Endodermal cell (in vitro differentiated cells): ENCODE results near the gene SPTY2D1. TPM values are rescaled to one million over a fixed set of nuclear protein-coding genes. Genes with fewer than 3 reads are reported as not detected.

Experiments
- DNase-seq: peaks from one replicate; pipeline ENCODE4 v3.0.0-alpha.2; 2017
- H3K27ac ChIP-seq: 2 replicates; pipeline ENCODE4 v1.5.1; 2013; ENCODE audit warnings: mild to moderate bottlenecking, low read depth, low read length, moderate library complexity
- H3K27me3 ChIP-seq: 2 replicates; pipeline ENCODE4 v1.6.1; 2013; ENCODE audit warnings: mild to moderate bottlenecking, low read length, moderate library complexity; ENCODE audit not compliant: insufficient read depth, control insufficient read depth, poor library complexity, severe bottlenecking
- H3K36me3 ChIP-seq: 2 replicates; pipeline ENCODE4 v1.7.0; 2013; ENCODE audit warnings: mild to moderate bottlenecking, low read length, moderate library complexity; ENCODE audit not compliant: control insufficient read depth, insufficient read depth
- H3K4me1 ChIP-seq: one replicate; pipeline ENCODE4 v1.7.0; 2013; ENCODE audit warnings: low read length; ENCODE audit not compliant: control insufficient read depth, insufficient read depth
- H3K4me3 ChIP-seq: 2 replicates; pipeline ENCODE4 v1.5.1; 2013; ENCODE audit warnings: mild to moderate bottlenecking, low read length, moderate library complexity
- H3K9ac ChIP-seq: 2 replicates; pipeline ENCODE4 v1.6.1; 2013; ENCODE audit warnings: mild to moderate bottlenecking, low read length, moderate library complexity; ENCODE audit not compliant: poor library complexity, severe bottlenecking; ENCODE audit errors: extremely low read depth
- H3K9me3 ChIP-seq: 2 replicates; pipeline ENCODE4 v1.6.1; 2013; ENCODE audit warnings: mild to moderate bottlenecking, low read length, moderate library complexity; ENCODE audit not compliant: control insufficient read depth
- H3K27ac Mint-ChIP-seq: 2 replicates; pipeline ENCODE4 v1.8.0; 2020; ENCODE audit warnings: mixed read lengths
- H3K27me3 Mint-ChIP-seq: 2 replicates; pipeline ENCODE4 v1.8.0; 2021; ENCODE audit warnings: mild to moderate bottlenecking, mixed read lengths; ENCODE audit not compliant: insufficient read depth
- H3K36me3 Mint-ChIP-seq: 2 replicates; pipeline ENCODE4 v1.8.0; 2020; ENCODE audit warnings: low read depth, mixed read lengths
- H3K4me1 Mint-ChIP-seq: 2 replicates; pipeline ENCODE4 v1.8.0; 2020; ENCODE audit warnings: mixed read lengths
- H3K4me3 Mint-ChIP-seq: 2 replicates; pipeline ENCODE4 v1.8.0; 2020; ENCODE audit warnings: mild to moderate bottlenecking, moderate library complexity, mixed read lengths
- H3K9me3 Mint-ChIP-seq: 2 replicates; pipeline ENCODE4 v1.8.0; 2020; ENCODE audit warnings: mild to moderate bottlenecking, mixed read lengths
- CTCF ChIP-seq: fragments of 200-600 bp; sonication (generic); conservative IDR thresholded peaks from 2 replicates; pipeline ENCODE4 v1.5.0; 2021; ENCODE audit warnings: antibody characterized with exemption, mild to moderate bottlenecking
- WGBS, 2 experiments: methylation state at CpG; one replicate each; pipeline versions ENCODE4 v1.1.5 to v1.1.7; 2013; ENCODE audit warnings: missing lambda C conversion rate in 2 of 2, mixed read lengths in 1 of 2; ENCODE audit not compliant: insufficient coverage in 1 of 2, insufficient read length in 1 of 2; 5-methylcytosine and 5-hydroxymethylcytosine counted together
- total RNA-seq, 2 donors: library from RNA; stranded (reverse); fragmentation: NEBNext Ultra II Directional in 1 of 2; extraction: Animal tissue kit (Norgen Biotek cat#: 25700) in 1 of 2; gene quantifications; 2 replicates in 1 of 2; 3 replicates in 1 of 2; pipeline ENCODE4 v1.2.1, GENCODE V29; 2021

The SPTY2D1 gene
- total RNA-seq, 2 donors from 2014 or later: 19.3 to 22.9 TPM

- Mint-ChIP-seq H3K27me3 (no peaks in the 10 kb centered on the region), H3K36me3 (peaks cover 2% of the 10 kb centered on the region), H3K4me3 (no peak within 1 kb of the TSS), H3K9me3 (no peaks in the 10 kb centered on the region), H3K27ac (no peak within 1 kb of the TSS), H3K4me1 (no peaks in the 10 kb centered on the region)
- no peak for TF ChIP-seq CTCF
- Histone ChIP-seq H3K4me3 (peak within 1 kb of the TSS; percentile 99), H3K27ac (no peak within 1 kb of the TSS), H3K4me1 (no peaks in the 10 kb centered on the region), H3K36me3 (no peaks in the 10 kb centered on the region), H3K9ac (peak within 1 kb of the TSS; percentile 86), H3K27me3 (no peaks in the 10 kb centered on the region), H3K9me3 (no peaks in the 10 kb centered on the region)
- 0% methylated on average over 36 to 50 of the region's 50 CpGs for WGBS, 2 experiments
- DNase-seq: peak; percentile 95
These were observed 45.6 kb downstream of the SPTY2D1 start, which contains the start of gene UEVLD for GRCh38 chr11:18588297-18589252. UEVLD (minus strand) TSS chr11:18588734; CDS start chr11:18588654, 80 bp downstream.

- Histone ChIP-seq H3K9ac (no peak overlapping the region), H3K4me3 (no peak overlapping the region), H3K27ac (no peak overlapping the region), H3K9me3 (no peaks in the 10 kb centered on the region), H3K36me3 (peaks cover 7% of the 10 kb centered on the region), H3K4me1 (no peaks in the 10 kb centered on the region), H3K27me3 (no peaks in the 10 kb centered on the region)
- Mint-ChIP-seq H3K9me3 (peaks cover 3% of the 10 kb centered on the region), H3K4me3 (no peak overlapping the region), H3K27me3 (no peaks in the 10 kb centered on the region), H3K4me1 (peaks cover 10% of the 10 kb centered on the region), H3K27ac (no peak overlapping the region), H3K36me3 (peaks cover 21% of the 10 kb centered on the region)
- no peak for TF ChIP-seq CTCF
- DNase-seq: no peak
- WGBS, 2 experiments: 100% methylated on average over 1 of the region's 1 CpG; no CpG with 5 or more reads in 1 of the 2 experiments
These were observed 52.3 kb downstream of the SPTY2D1 start for GRCh38 chr11:18581825-18582224.

- H3K27ac ChIP-seq: no peak overlapping the region
- no peaks in the 10 kb centered on the region for H3K4me1 ChIP-seq
- H3K9me3 ChIP-seq: no peaks in the 10 kb centered on the region
- Mint-ChIP-seq H3K27ac (no peak overlapping the region), H3K36me3 (peaks cover 28% of the 10 kb centered on the region), H3K9me3 (peaks cover 3% of the 10 kb centered on the region), H3K4me1 (peaks cover 13% of the 10 kb centered on the region), H3K4me3 (no peak overlapping the region), H3K27me3 (no peaks in the 10 kb centered on the region)
- no peak overlapping the region for H3K4me3 ChIP-seq
- 88 to 100% methylated on average over 1 of the region's 2 CpGs for WGBS, 2 experiments
- no peak for DNase-seq
- no peak for TF ChIP-seq CTCF
- H3K27me3 ChIP-seq: no peaks in the 10 kb centered on the region
- H3K9ac ChIP-seq: no peak overlapping the region
- peaks cover 7% of the 10 kb centered on the region for H3K36me3 ChIP-seq
These were observed 53.9 kb downstream of the SPTY2D1 start for GRCh38 chr11:18580113-18580766.
